Measurements from ENCODE around the gene PACRG. TPM values are rescaled to one million over a fixed set of nuclear protein-coding genes. Genes with fewer than 3 reads are reported as not detected.

Gene PACRG
- total RNA-seq, 2 experiments from 2014 or later: not detected

DNA sequence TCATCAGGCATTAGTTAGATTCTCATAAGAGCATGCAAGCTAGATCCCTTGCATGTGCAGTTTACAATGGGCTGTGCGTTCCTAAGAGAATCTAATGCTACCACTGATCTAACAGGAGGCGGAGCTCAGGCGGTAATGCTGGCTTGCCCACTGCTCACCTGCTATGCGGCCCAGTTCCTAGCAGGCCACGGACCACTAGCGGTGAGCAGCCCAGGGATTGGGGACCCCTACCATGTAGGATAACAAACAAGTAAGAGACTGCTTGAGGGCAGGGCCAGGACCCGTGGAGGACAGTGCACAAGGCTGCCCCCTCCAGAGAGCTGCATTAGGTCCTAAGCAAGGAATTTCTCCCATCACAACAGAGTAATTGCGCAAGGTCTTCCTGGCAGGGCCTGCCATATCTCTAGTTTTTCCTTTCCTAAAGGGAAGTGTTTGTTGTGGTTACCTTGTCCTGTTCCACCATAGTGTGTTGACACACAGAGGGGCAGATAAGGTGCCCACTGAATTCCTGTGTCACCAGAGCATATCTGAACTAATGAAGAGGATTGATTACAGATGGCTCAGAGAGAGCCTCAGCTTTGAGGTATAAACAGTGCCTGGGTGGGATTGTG is 58.0 kb downstream of the PACRG start:
- intact Hi-C loops (cut with micrococcal nuclease; ENCODE audit: unreplicated experiment): no loop called here
- TF ChIP-seq CTCF (conservative IDR thresholded peaks at IDR 0.05; ENCODE audit: low read length) (no peak), EZH2phosphoT487 (IDR thresholded peaks at IDR 0.05; ENCODE audit: borderline replicate concordance, low read depth, low read length) (no peak)
- Histone ChIP-seq H3K4me2 (ENCODE audit: low read length) (no peak overlapping the region), H4K20me1 (ENCODE audit: insufficient read depth, low read length) (no peaks in the 10 kb centered on the region), H2AFZ (ENCODE audit: low read length) (no peak overlapping the region), H3K36me3 (ENCODE audit: insufficient read depth, low read length) (no peaks in the 10 kb centered on the region), H3K4me1 (ENCODE audit: insufficient read depth, low read length, poor library complexity, severe bottlenecking) (no peaks in the 10 kb centered on the region), H3K4me3 (ENCODE audit: low read depth, low read length, poor library complexity, severe bottlenecking) (no peak overlapping the region), H3K9me2 (ENCODE audit: insufficient read depth, low read length) (no peaks in the 10 kb centered on the region), H3K79me2 (ENCODE audit: insufficient read depth, low read depth, low read length) (no peaks in the 10 kb centered on the region), H3K27ac (ENCODE audit: low read depth, low read length, poor library complexity, severe bottlenecking) (no peak overlapping the region), H3K9me3 (ENCODE audit: low read length) (no peaks in the 10 kb centered on the region)
- no TSS peak for BruUV-seq (replicated peaks)
- POLR2A ChIA-PET: no interaction called here
- no peak for DNase-seq (ENCODE audit: low spot score)
- CTCF ChIA-PET (ENCODE audit: unreplicated experiment): no interaction called here

- BruUV-seq (replicated peaks): no TSS peak
- ChIA-PET POLR2A (no interaction called here), CTCF (ENCODE audit: unreplicated experiment) (no interaction called here)
- no peaks in the 10 kb centered on the region for H4K20me1 ChIP-seq (ENCODE audit: insufficient read depth, low read length)
- no peaks in the 10 kb centered on the region for H3K79me2 ChIP-seq (ENCODE audit: insufficient read depth, low read depth, low read length)
- DNase-seq (ENCODE audit: low spot score): no peak
- no peak overlapping the region for H3K27ac ChIP-seq (ENCODE audit: low read depth, low read length, poor library complexity, severe bottlenecking)
- H2AFZ ChIP-seq (ENCODE audit: low read length): no peak overlapping the region
- H3K4me1 ChIP-seq (ENCODE audit: insufficient read depth, low read length, poor library complexity, severe bottlenecking): no peaks in the 10 kb centered on the region
- no peaks in the 10 kb centered on the region for H3K9me2 ChIP-seq (ENCODE audit: insufficient read depth, low read length)
- H3K36me3 ChIP-seq (ENCODE audit: insufficient read depth, low read length): no peaks in the 10 kb centered on the region
- no peak overlapping the region for H3K4me2 ChIP-seq (ENCODE audit: low read length)
- no peaks in the 10 kb centered on the region for H3K9me3 ChIP-seq (ENCODE audit: low read length)
- intact Hi-C loops (cut with micrococcal nuclease; ENCODE audit: unreplicated experiment): no loop called here
- no peak for TF ChIP-seq EZH2phosphoT487 (IDR thresholded peaks at IDR 0.05; ENCODE audit: borderline replicate concordance, low read depth, low read length)
- no peak for TF ChIP-seq CTCF (conservative IDR thresholded peaks at IDR 0.05; ENCODE audit: low read length)
- no peak overlapping the region for H3K4me3 ChIP-seq (ENCODE audit: low read depth, low read length, poor library complexity, severe bottlenecking)
These were observed 70.9 kb downstream of the PACRG start for GRCh38 chr6:162798546-162799266.

DNA sequence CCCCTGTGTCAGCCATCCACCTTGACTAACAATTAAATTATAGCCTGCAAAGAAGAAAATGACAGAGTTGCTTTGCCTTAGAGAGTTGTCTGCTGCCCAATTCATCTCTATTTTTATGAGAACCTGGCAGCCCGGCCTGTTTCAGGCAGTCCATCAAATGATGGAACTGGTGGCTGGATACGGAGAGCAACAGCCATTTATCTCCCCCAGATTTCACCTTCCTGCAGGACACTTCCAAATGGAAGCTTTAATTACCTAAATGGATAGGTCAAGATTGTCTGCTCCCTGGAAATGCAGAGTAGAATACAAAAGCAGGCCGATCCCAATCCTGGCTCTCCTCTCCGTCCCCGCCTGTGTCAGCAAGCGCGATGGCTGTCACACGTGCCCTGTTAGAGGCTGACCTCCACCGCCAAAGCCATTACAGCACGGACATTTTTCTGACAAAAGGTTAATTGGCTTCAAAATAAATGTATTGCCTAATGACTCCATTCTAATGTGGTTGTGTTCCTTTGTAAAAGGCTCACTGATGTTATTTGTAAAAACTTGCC is 86.7 kb downstream of the PACRG start:
- no TSS peak for BruUV-seq (replicated peaks)
- POLR2A ChIA-PET: no interaction called here
- no peak for TF ChIP-seq EZH2phosphoT487 (IDR thresholded peaks at IDR 0.05; ENCODE audit: borderline replicate concordance, low read depth, low read length)
- TF ChIP-seq CTCF (conservative IDR thresholded peaks at IDR 0.05; ENCODE audit: low read length): no peak
- CTCF ChIA-PET (ENCODE audit: unreplicated experiment): no interaction called here
- Histone ChIP-seq H3K9me3 (ENCODE audit: low read length) (no peaks in the 10 kb centered on the region), H3K4me2 (ENCODE audit: low read length) (no peak overlapping the region), H2AFZ (ENCODE audit: low read length) (no peak overlapping the region), H3K4me1 (ENCODE audit: insufficient read depth, low read length, poor library complexity, severe bottlenecking) (no peaks in the 10 kb centered on the region), H4K20me1 (ENCODE audit: insufficient read depth, low read length) (no peaks in the 10 kb centered on the region), H3K27ac (ENCODE audit: low read depth, low read length, poor library complexity, severe bottlenecking) (no peak overlapping the region), H3K36me3 (ENCODE audit: insufficient read depth, low read length) (no peaks in the 10 kb centered on the region), H3K9me2 (ENCODE audit: insufficient read depth, low read length) (no peaks in the 10 kb centered on the region), H3K79me2 (ENCODE audit: insufficient read depth, low read depth, low read length) (no peaks in the 10 kb centered on the region), H3K4me3 (ENCODE audit: low read depth, low read length, poor library complexity, severe bottlenecking) (no peak overlapping the region)
- intact Hi-C loops (cut with micrococcal nuclease; ENCODE audit: unreplicated experiment): no loop called here
- no peak for DNase-seq (ENCODE audit: low spot score)

Data from OCI-LY7 (cell line).